A549 (cell line): ENCODE data around the gene KCNE4. TPM values are rescaled to one million over a fixed set of nuclear protein-coding genes. Genes with fewer than 3 reads are reported as not detected.

Experiments
- ATAC-seq, 2 experiments: fragments of 200-7000 bp in 1 of 2; fragments of >200 bp in 1 of 2; cut with Nextera tagmentation in 1 of 2; cut with Tn5 transposase in 1 of 2; 3 replicates each; pipeline versions ENCODE4 v1.8.0 to v1.9.1; 2018 to 2020; ENCODE audit warnings: mild to moderate bottlenecking in 1 of 2, moderate library complexity in 1 of 2
- CTCF ChIA-PET: fragments of 300-600 bp; sonication (Branson Sonifier 250); formaldehyde crosslinking; extraction: SDS; loops from one replicate; lab custom pipeline; 2021; ENCODE audit warnings: antibody characterized with exemption, inconsistent platforms; lab: Yijun Ruan, JAX
- POLR2A ChIA-PET: fragments of 350-600 bp; formaldehyde crosslinking; extraction: SDS; loops from one replicate; lab custom pipeline; 2021; ENCODE audit warnings: antibody characterized with exemption, inconsistent platforms; lab: Yijun Ruan, JAX
- DNase-seq, 2 experiments: peaks; one replicate each; pipeline versions ENCODE4 v3.0.0 to v3.0.0-alpha.2; 2011 to 2016; ENCODE audit warnings: low read depth in 1 of 2, low spot score in 1 of 2
- FAIRE-seq: peaks from 2 replicates; lab custom pipeline; 2011; peaks lifted over from hg19 to GRCh38; lab: Jason Lieb, UNC
- H3K27ac ChIP-seq, 2 experiments: fragments of >200 bp; sonication (Bioruptor Twin); formaldehyde crosslinking; 3 replicates each; pipeline ENCODE4 v1.5.1; 2016 to 2017
- H3K4me1 ChIP-seq: fragments of >200 bp; sonication (Bioruptor Twin); formaldehyde crosslinking; 3 replicates; pipeline ENCODE4 v1.6.1; 2016
- H3K4me2 ChIP-seq: fragments of >200 bp; sonication (Bioruptor Twin); formaldehyde crosslinking; 3 replicates; pipeline ENCODE4 v1.6.1; 2016
- H3K4me3 ChIP-seq: fragments of >200 bp; sonication (Bioruptor Twin); formaldehyde crosslinking; 3 replicates; pipeline ENCODE4 v1.5.1; 2016
- H3K9me3 ChIP-seq: fragments of >200 bp; sonication (Bioruptor Twin); formaldehyde crosslinking; 3 replicates; pipeline ENCODE4 v1.6.1; 2016
- CBX2 ChIP-seq: fragments of 200-600 bp; sonication (generic); IDR thresholded peaks from 2 replicates; pipeline ENCODE4 v1.6.1; 2016; ENCODE audit warnings: low read depth, mild to moderate bottlenecking, borderline replicate concordance
- CEBPB ChIP-seq, 2 experiments: fragments of >200 bp in 1 of 2; sonication (Bioruptor Twin) in 1 of 2; formaldehyde crosslinking in 1 of 2; IDR thresholded peaks; 2 replicates each; pipeline ENCODE4 v1.6.1; 2012 to 2016
- CHD2 ChIP-seq: fragments of 150-350 bp; IDR thresholded peaks from 2 replicates; pipeline ENCODE4 v1.6.1; 2014; ENCODE audit warnings: low read length; ENCODE audit not compliant: partially characterized antibody
- CHD4 ChIP-seq: fragments of 200-600 bp; sonication (generic); IDR thresholded peaks from 2 replicates; pipeline ENCODE4 v1.6.1; 2016; ENCODE audit warnings: antibody characterized with exemption, mild to moderate bottlenecking, borderline replicate concordance
- EP300 ChIP-seq, 2 experiments: fragments of >200 bp; sonication (Bioruptor Twin); formaldehyde crosslinking; IDR thresholded peaks; 2 replicates in 1 of 2; 3 replicates in 1 of 2; pipeline ENCODE4 v1.6.1; 2016 to 2017
- FOSB ChIP-seq: fragments of 250-450 bp; sonication (Bioruptor Pico); IDR thresholded peaks from 2 replicates; pipeline ENCODE4 v1.5.0; 2020; ENCODE audit warnings: mild to moderate bottlenecking, moderate library complexity
- FOXS1 ChIP-seq: fragments of 250-450 bp; sonication (Bioruptor Pico); IDR thresholded peaks from 2 replicates; pipeline ENCODE4 v1.5.0; 2020; ENCODE audit warnings: mild to moderate bottlenecking, moderate library complexity
- HOXB5 ChIP-seq: fragments of 250-450 bp; sonication (Bioruptor Pico); IDR thresholded peaks from 2 replicates; pipeline ENCODE4 v1.5.0; 2020; ENCODE audit warnings: mild to moderate bottlenecking, moderate library complexity
- JUNB ChIP-seq: fragments of >200 bp; sonication (Bioruptor Twin); formaldehyde crosslinking; IDR thresholded peaks from 2 replicates; pipeline ENCODE4 v1.6.1; 2016
- KDM1A ChIP-seq: fragments of 200-600 bp; sonication (generic); IDR thresholded peaks from 2 replicates; pipeline ENCODE4 v1.6.1; 2016; ENCODE audit warnings: low read depth, mild to moderate bottlenecking
- PHF8 ChIP-seq: fragments of 200-600 bp; sonication (generic); IDR thresholded peaks from 2 replicates; pipeline ENCODE4 v1.6.1; 2016; ENCODE audit warnings: low read depth, mild to moderate bottlenecking, antibody characterized with exemption, moderate library complexity, borderline replicate concordance
- POLR2A ChIP-seq: IDR thresholded peaks from 2 replicates; pipeline ENCODE4 v1.6.1; 2012; ENCODE audit warnings: mild to moderate bottlenecking, low read length
- RARB ChIP-seq: fragments of 250-450 bp; sonication (Bioruptor Pico); IDR thresholded peaks from 2 replicates; pipeline ENCODE4 v1.8.0; 2021; ENCODE audit warnings: mild to moderate bottlenecking, moderate library complexity
- RNF2 ChIP-seq: fragments of 200-600 bp; sonication (generic); IDR thresholded peaks from 2 replicates; pipeline ENCODE4 v1.6.1; 2016; ENCODE audit warnings: low read depth, mild to moderate bottlenecking, antibody characterized with exemption, moderate library complexity, borderline replicate concordance
- ZFP36 ChIP-seq: fragments of 450-650 bp; IDR thresholded peaks from 2 replicates; pipeline ENCODE4 v1.6.1; 2014; ENCODE audit warnings: borderline replicate concordance; ENCODE audit not compliant: partially characterized antibody
- WGBS: methylation state at CpG from one replicate; pipeline ENCODE4 v1.1.6; 2017; ENCODE audit errors: missing lambda C conversion rate; 5-methylcytosine and 5-hydroxymethylcytosine counted together
- polyA plus RNA-seq, 4 experiments: library from polyadenylated mRNA; depleted of rRNA in 3 of 4; stranded (reverse); fragments of >200 nt; fragmentation: RNase III in 1 of 4; extraction: RNeasy Plus Mini Kit Qiagen cat#74134 plus additional on column Dnase treatment in 1 of 4; gene quantifications; 2 replicates in 3 of 4; 3 replicates in 1 of 4; pipeline ENCODE4 v1.2.3, GENCODE V29; 2011 to 2017
- TF ChIP-seq, protein P1 (sequence below): IDR thresholded peaks from 2 replicates; pipeline ENCODE4 v1.6.1; 2012
- TF ChIP-seq, protein P2 (sequence below): IDR thresholded peaks from 2 replicates; pipeline ENCODE4 v1.6.1; 2012; ENCODE audit warnings: low read depth, borderline replicate concordance
- TF ChIP-seq, protein P3 (sequence below): fragments of >200 bp; sonication (Bioruptor Twin); formaldehyde crosslinking; IDR thresholded peaks from 2 replicates; pipeline ENCODE4 v1.6.1; 2016

Gene KCNE4
- polyA plus RNA-seq, 2 of the 4 experiments (the other 2 are of a cell fraction): 1.4 to 3.6 TPM

DNA sequence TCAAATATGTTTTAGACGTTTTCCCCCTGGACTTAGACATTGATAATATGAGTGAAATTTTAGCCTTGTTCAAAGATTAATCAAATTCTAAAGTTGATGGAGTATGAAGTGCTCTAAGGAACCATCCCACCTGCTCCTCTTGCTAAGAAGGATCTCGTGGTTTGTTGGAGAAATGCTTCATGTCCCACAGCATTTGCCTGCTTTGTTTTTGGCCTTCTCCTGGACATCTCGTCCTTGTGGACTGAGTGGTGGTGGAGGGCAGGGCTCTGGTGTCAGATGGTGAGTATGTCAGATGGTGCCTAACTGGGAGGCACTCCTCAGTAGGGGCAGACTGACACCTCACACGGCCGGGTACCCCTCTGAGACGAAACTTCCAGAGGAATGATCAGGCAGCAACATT, 39.7 kb upstream of the KCNE4 start:
- CTCF ChIA-PET: no interaction called here
- DNase-seq (no peak), ATAC-seq (no peak)
- POLR2A ChIA-PET: no interaction called here
- Histone ChIP-seq H3K4me1 (no peaks in the 10 kb centered on the region), H3K9me3 (no peaks in the 10 kb centered on the region), H3K4me3 (no peak overlapping the region)
- TF ChIP-seq EP300 (IDR thresholded peaks at IDR 0.05): no peak
- no peak for TF ChIP-seq FOXS1 (CRISPR knock-in tag)
- no peak for TF ChIP-seq POLR2A
- TF ChIP-seq JUNB: no peak
- TF ChIP-seq RARB (CRISPR knock-in tag): no peak
- TF ChIP-seq HOXB5 (CRISPR knock-in tag): no peak
- no peak for TF ChIP-seq CHD2
- TF ChIP-seq RNF2: no peak
- TF ChIP-seq KDM1A: no peak
- TF ChIP-seq FOSB (CRISPR knock-in tag): no peak
- no peak for TF ChIP-seq CBX2
- TF ChIP-seq, protein P1, sequence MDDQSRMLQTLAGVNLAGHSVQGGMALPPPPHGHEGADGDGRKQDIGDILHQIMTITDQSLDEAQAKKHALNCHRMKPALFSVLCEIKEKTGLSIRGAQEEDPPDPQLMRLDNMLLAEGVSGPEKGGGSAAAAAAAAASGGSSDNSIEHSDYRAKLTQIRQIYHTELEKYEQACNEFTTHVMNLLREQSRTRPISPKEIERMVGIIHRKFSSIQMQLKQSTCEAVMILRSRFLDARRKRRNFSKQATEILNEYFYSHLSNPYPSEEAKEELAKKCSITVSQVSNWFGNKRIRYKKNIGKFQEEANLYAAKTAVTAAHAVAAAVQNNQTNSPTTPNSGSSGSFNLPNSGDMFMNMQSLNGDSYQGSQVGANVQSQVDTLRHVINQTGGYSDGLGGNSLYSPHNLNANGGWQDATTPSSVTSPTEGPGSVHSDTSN: no peak
- TF ChIP-seq, all 56 proteins: peak for 0
- Histone ChIP-seq H3K27ac (no peak overlapping the region), H3K4me2 (no peak overlapping the region)
- WGBS: 51% methylated on average over 6 of the region's 6 CpGs
- no peak for FAIRE-seq

DNA sequence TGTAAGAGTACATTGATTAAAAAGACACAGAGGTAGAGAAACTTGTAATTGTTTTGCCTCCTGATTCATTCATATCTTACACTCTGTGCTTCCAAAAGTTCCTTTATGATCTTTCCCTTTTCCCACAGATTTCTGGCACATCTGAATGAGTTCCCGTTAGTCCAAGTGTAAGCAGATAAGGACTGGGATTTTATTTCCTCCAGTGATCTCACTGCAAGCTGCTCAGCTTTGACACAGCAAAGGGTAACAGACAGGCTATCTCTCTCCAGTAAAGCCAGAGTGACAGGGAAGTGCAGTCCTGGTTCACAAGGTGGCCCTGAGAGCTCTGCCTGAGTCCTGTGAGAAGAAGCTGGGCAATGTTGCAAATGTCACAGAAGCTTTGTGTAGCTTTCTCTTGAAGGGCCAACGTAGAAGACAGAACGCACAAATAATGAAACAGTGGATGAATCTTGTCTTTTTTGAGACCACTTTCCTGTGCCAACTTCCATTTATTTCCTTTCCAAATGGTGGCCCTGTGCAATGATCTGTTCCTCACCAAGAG, 32.5 kb upstream of the KCNE4 start:
- no peak for ATAC-seq
- 95% methylated on average over 3 of the region's 3 CpGs for WGBS
- TF ChIP-seq RARB (CRISPR knock-in tag): no peak
- TF ChIP-seq CEBPB (IDR thresholded peaks at IDR 0.05): no peak
- TF ChIP-seq, protein P2, sequence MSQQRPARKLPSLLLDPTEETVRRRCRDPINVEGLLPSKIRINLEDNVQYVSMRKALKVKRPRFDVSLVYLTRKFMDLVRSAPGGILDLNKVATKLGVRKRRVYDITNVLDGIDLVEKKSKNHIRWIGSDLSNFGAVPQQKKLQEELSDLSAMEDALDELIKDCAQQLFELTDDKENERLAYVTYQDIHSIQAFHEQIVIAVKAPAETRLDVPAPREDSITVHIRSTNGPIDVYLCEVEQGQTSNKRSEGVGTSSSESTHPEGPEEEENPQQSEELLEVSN: no peak
- TF ChIP-seq ZFP36: no peak
- POLR2A ChIA-PET: no interaction called here
- Histone ChIP-seq H3K4me1 (no peaks in the 10 kb centered on the region), H3K4me2 (no peak overlapping the region), H3K4me3 (no peak overlapping the region), H3K9me3 (no peaks in the 10 kb centered on the region), H3K27ac (no peak overlapping the region)
- CTCF ChIA-PET: interaction anchor here (0.6 to 0.7 kb wide), 2 partner anchors 75 to 965 kb away, joined by 3 read pairs; no protein-coding TSS in a partner anchor
- FAIRE-seq: no peak
- no peak for DNase-seq

DNA sequence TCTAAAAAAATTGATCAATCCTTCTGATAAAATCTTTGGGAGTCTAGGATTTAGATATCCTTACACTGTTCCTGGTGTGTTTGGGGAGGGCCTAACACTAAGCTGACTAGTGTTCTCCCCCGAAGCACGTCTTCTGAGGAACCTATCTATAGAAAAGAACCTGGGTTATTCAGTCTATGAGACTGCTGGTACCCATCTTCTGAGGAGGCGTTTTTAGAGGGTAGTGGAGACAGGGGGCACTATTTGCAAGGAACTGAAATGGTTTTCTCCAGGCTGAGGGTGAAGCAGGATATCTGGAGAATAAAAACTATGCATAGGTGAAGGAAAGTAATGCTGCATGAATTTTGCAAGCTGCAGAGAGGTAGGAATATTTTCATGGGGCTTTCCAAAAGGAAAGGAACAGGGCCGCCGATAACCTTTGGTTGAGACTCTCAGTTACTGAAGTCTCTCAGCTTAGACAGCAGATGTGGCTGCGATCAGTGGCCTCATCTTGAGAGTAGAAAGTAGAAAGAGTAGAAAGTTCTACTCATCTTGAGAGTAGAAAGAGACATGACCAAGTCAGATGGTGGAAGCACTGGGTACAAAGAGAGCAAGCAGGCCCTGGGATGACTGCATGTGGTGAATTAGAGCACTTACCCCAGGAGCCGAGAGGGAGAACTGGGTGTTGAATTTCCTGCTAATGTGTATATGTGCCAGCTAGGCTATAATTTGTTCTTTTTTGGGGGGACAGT, 31.8 kb upstream of the KCNE4 start:
- ATAC-seq (no peak), DNase-seq (no peak), FAIRE-seq (no peak)
- POLR2A ChIA-PET: no interaction called here
- no peaks in the 10 kb centered on the region for H3K4me1 ChIP-seq
- no peak overlapping the region for H3K4me2 ChIP-seq
- no peaks in the 10 kb centered on the region for H3K9me3 ChIP-seq
- TF ChIP-seq CHD4 (no peak), JUNB (no peak), PHF8 (no peak)
- TF ChIP-seq, protein P3, sequence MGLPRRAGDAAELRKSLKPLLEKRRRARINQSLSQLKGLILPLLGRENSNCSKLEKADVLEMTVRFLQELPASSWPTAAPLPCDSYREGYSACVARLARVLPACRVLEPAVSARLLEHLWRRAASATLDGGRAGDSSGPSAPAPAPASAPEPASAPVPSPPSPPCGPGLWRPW: no peak
- no peak overlapping the region for H3K4me3 ChIP-seq
- CTCF ChIA-PET: interaction anchor here (0.7 kb wide), 1 partner anchor 75 kb away, joined by 3 read pairs; no protein-coding TSS in a partner anchor
- WGBS: 85% methylated on average over 7 of the region's 7 CpGs
- H3K27ac ChIP-seq: no peak overlapping the region
